GM18498 (cell line): Measurements from ENCODE around the gene KLHL3.

Experiments used
- ATAC-seq: cut with Tn5 transposase; IDR thresholded peaks from one replicate; pipeline ENCODE4 v1.9.1; 2021; ENCODE audit warnings: mild to moderate bottlenecking, moderate library complexity; ENCODE audit not compliant: unreplicated experiment

The KLHL3 gene

DNA sequence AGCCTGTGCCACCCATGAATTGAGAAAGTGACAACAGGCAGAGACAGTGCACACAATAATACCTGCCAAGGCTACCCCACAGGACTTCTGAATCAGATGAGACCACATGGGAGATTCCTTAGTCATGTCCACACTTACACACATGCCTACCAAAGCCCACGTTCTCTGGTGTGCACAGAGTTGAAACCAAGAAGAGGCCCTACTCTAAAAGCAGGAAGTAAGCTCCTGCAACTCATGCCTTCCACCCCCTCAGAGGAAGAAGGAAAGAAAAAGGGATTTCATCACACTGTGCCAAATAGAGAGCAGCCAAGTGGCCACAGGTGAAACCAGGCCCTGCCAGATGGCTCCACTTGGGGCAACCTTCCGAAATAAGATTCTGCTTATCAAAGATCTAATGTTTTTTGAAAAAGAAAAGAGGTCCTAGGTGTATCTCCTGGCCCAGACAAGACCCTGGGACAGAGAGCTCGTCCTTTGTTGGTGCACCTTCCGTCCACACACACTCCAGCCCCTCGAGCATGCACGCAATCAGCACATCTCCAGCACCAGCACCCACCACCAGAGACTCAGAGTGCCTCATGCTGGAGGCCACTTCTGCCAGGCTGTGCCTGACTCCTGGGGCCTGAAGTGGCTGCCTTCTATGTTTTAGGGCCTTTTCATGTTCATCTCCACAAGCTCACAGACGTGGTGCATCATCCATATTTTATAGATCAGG lies 122.2 kb downstream of the KLHL3 start:
- no peak for ATAC-seq

DNA sequence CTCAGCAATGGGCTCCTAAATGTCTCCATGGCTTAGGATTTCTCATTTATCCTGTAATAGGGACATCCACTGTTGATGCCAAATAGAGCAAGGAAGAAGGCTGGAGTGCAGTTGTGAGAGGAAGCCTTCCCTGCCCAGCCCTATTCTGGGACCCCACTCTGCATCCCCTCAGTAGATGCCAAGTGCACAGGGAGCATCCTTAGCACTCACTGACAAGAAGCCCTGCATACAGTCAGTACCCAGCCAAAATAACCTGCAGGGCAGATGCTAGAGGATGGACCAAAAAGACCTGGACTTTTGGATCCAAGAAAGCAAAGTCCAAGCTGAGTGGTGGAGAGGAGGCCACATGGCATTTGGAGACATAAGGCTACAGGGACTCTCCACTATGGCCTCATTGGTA lies 123.3 kb downstream of the KLHL3 start:
- ATAC-seq, result no peak

DNA sequence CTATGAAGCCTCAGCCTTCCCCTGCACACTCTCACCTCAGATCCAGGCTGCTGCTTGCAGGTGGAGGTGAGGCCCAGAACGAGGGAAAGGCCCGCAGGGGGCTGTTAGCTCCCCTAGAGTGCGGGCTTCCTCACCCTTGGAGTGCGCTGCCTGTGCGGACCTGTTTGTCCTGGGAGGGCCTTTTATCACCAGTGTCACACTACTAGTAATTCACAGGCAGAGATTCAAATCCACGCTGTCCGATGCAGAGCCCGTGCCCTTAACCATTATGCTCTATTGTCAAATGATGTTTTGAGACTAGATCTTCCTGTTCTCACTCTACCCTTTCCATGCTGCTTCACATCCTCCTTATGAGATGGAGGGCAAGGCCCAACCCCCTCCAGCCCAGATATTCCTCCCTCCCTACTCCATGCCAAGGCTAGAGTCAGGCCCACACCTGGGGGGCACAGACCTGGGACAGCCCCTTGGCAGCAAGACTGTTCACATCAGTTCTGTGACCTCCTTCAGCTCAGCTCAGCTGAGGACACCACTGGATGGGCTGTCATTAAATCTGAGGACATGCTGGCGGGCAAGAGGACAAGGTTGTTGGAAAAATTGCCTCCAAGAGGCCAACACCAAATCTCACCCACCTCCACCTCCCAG lies 124.0 kb downstream of the KLHL3 start:
- no peak for ATAC-seq

DNA sequence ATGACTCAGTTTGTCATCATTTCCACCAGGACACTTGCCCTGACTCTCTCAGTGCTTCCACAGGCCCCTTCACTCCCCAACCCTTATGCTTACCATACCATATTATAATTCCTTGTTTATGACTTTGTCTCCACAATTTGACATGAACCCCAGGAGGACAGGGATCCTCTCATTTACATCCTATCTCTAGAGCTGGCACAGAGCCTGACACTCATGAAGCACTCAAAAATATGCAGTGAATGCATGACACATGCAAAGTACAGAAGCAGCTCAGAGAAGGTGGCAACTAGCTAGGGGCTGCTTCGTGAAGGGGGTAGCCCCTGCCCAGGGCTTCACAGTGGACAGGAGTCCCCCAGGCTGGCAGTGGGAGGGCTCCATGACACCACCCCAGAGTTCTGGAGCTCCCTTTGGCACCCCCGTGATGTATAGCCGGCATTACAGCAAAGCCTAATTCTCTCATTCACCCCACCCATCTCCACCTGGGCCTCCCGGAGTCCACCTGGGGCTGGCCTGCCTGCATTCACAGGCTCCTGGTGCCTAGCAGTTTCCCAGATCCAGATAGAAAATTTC lies 124.8 kb downstream of the KLHL3 start:
- ATAC-seq, result no peak

DNA sequence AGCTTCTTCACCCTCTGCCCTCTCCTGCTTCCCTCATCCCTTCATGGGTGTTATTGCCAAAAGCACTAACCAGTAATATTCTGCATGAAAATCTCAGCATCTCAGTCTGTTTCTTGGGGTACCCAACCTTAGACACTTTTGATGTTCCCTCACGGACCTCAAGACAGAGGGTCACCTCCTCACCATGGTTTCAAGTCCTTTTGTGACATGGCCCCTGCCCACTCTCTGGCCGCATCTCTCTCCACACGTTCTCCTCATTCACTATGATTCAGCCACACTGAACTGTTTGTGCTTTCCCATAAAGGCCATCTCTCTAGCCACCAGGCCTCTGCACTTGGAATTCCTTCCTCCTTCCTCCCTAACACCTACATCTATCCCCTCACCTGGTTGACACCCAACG lies 125.3 kb downstream of the KLHL3 start:
- ATAC-seq, result no peak

DNA sequence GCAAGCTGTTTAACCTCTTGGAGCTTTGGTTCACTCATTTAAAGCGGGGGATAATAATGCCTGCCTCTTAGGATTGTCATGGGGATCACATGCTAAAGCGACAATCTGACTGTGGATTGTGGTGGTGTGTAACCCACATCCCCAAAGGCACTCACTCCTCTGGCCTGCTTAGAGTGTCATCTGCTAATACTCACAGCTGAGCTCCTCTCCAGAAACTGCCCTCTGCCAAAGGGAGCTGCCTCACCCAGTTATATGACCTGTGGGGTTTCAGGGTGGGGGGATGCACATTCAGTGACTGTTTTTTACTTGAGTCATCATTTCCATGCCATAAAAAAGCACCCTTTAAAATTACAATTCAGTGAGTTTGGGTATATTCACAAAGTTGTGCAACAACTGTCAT lies 126.8 kb downstream of the KLHL3 start:
- ATAC-seq, result no peak

DNA sequence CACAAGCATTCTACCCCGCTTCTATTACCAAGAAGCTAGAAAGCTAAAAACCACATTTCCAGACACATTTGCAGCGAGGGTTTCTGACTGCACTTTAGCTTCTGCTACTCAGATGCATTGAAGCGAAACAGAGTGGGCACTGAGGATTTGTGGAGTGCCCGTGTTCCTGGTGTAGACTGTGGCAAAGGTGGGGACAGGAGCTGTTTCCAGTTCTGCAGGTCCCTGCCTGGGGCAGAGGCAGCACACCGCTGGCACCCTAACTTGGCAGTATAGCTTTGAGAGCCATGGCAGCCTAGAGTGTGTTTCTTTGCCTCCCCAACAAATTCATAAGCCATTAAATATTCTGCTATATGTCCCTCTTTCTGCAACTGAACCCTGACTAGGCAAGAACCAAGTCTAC lies 128.1 kb downstream of the KLHL3 start:
- no peak for ATAC-seq

DNA sequence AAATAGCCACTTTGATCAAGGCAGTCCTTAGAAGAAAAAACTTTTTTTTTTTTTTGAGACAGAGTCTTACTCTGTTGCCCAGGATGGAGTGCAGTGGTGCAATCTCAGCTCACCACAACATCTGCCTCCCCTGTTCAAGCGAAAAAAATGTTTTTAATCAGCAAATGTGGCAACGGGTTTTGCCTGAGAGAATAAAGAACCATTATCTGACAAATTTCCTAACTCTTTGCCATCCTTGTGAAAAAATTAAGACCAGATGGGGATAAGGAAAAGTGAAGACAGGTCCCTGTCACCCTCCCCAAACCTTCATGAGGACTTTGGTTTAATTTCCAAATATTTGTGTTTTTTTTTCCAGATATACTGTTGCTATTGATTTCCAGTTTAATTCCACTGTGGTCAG lies 129.5 kb downstream of the KLHL3 start:
- ATAC-seq, result no peak

DNA sequence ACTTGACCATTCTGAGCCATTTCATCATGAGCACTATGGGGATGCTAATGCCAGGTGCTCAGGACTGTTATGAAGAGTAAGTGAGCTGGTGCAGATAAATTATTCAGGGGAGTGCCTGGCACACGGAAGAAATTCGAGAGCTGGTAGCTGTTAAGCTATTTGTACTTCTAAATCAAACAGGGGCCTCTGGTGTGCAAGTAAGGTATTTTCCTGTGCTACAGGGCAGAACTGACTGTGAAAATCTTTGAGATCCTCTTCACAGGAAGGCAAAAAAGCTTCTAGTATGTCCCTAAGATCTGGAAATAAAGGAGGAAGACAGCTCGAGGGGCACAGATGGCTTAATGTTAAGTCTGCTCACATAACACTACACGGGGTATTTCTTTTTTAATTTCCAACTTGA lies 130.5 kb downstream of the KLHL3 start:
- no peak for ATAC-seq

DNA sequence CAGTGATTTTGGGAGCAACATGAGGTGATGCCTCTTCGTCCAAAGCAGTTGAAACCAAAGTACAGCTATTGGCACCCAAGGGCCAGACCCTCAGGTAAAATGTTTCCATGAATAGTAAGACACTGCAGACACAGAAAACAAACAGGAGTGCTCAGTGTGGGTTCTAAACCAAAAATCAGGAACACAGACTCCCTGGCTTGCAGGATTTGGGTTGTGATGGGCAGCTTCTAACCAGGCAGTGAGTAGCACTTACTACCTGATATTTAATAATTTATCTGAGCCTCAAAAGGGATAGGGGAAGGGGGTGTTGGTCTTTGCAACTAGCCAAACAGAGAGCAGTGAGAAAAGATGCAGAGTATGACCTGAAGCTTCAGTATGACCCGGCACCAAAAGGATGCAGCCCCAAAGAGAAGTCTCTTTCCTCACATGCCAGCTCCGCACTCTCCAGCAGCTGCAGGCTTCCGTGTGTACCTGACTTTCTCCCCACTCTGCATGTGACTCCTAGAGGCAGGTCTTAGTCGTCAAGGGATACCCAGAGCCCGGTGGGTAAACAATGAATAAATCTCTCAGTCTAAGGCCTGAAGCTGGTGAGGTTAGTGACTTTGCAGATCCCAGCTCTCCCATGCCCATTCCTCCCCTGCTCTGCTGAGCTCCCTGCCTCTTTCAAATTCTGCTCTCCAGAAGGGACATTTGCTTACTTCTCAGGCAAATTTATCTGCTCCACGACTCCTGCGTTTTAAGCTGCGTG lies 131.4 kb downstream of the KLHL3 start:
- ATAC-seq, result no peak

DNA sequence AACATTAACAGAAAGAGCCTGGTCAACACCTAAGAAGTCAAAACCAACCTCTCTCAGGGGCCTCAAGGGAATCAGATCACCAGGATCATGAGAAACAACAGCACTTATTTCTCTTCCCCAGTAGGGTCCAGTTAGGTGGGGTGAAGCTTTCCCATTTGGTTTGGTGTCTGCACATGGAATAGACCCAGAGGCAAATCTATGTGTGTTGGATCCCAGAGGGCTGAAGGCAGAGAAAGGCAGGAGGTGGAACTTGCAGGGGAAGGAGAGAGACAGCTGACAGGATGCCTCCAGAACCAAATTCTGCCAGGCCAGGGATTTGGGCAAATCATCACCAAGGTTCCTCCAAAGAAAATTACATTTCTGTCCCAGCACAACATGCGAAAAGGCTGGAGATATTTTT lies 132.0 kb downstream of the KLHL3 start:
- no peak for ATAC-seq

DNA sequence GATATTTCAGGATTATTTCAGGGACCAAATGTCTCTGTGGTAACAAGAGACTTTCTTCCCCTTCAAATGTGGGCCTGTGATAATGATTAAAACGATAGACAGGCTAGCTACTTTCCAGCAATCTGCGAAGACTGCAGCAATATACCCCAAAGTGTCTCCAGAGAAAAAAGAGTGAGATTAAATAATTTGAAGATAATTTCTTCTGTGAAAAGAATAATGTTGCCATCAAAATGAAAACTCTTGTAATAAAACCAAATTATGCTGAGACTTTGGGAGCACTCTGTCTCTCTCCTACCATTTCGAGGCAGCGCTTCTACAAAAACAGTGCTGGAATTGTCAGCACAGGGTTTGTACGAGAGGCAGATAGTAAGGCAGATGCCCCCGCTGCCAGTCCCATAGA lies 132.5 kb downstream of the KLHL3 start:
- no peak for ATAC-seq

DNA sequence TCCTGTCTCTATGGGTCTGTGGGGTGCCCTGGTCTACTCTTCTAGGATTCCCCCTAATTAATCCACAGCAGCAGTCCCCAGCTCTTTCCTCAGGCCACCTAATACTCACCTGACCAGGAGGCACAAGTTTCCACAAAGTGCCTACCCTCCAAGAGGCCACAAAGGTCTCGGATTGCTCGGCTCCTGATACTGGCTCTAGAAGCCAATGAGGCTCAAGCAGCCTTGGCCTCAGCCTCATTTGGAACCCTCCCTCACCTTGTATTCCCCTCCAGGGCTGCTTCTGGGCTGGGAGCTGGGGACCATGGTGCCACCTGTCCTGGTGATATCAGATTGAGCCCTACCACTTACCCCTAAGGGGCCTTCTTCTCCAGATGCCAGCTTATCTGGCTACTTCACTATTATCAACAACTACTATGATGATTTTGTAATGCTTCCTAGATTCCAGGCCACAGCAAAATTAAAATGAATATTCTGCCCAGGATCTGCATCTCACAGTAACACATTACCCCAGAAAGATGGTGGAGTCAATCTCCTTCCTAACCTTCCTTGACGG lies 133.1 kb downstream of the KLHL3 start:
- ATAC-seq, result no peak

DNA sequence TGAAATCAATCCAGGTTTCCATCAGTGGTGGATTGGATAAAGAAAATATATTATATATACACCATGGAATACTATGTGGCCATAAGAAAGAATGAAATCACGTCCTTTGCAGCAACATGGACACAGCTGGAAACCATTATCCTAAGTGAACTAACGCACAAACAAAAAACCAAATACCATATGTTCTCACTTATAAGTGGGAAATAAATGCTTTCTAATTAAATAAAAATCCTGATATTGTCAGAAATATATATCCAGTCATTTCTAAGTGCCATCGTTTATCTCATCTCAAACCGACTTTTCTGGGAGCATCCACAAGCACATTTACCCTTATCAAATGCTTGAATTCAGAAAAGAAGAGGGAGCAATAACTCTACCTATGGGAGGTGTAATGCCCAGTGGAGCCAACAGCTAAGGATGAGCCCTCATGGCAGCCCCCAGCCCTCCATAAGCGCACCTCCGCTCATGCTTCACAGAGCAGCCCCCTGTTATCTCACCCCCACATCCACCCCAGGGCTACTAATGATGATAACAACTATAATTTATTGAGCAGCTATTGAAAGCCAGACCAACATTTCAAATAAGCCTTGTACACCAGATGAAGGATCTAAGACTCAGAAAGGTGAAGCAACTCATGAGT lies 135.0 kb downstream of the KLHL3 start:
- ATAC-seq, result no peak

DNA sequence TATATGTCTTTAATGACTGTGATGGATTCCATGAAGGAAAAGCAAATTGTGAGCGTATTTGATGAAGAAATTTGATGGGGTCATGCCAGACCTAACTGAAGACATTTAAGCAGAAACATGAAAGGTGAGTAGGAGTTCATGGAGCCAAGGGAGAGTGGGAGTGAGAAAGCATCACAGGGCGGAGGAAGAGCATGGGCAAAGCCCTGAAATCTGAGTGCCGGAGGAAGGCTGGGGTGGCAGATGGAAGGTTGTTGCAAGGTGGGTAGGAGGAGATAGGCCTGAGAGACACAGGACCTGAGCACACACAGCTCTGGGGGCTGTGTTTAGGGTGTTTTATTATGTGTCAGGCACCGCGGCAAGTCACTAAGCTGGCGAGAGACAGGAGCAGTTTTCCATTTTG lies 136.4 kb downstream of the KLHL3 start:
- no peak for ATAC-seq

DNA sequence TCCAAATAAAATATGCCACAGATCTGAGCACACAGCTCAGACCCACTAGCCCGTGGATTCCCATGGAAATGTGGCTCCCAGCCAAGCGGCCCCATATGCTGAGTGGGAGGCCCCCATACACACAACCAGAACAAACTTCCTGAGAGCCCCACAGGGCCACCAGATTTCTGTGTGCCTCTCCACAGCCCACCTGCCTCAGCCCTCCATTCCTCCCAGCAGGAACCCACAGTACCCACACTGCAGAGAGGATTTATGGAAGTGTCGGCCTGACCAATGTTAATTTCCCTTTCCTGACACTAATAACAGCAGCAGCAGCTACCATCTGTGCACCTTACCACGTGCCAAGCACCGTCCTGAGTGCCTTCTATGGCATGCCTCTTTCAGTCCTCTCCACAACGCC lies 137.5 kb downstream of the KLHL3 start:
- ATAC-seq, result no peak

DNA sequence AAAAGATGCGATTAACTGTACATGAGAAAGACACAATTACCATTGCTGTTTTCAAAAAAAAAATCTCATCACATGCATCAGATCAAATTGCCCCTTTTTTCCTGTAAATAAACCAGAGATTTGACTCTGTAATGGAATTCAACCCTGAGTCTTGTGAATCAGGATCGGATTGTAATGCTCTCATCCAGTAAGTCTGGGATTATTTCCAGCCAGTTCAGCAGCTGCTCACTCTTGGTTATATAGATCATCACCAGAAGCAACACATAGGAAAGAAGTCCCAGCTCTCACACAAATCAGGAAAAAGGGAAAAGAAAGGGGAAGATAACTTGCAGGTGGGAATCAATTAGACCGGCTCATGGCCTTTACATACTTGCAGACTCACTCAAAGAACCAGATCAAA lies 138.9 kb downstream of the KLHL3 start:
- ATAC-seq, result no peak

DNA sequence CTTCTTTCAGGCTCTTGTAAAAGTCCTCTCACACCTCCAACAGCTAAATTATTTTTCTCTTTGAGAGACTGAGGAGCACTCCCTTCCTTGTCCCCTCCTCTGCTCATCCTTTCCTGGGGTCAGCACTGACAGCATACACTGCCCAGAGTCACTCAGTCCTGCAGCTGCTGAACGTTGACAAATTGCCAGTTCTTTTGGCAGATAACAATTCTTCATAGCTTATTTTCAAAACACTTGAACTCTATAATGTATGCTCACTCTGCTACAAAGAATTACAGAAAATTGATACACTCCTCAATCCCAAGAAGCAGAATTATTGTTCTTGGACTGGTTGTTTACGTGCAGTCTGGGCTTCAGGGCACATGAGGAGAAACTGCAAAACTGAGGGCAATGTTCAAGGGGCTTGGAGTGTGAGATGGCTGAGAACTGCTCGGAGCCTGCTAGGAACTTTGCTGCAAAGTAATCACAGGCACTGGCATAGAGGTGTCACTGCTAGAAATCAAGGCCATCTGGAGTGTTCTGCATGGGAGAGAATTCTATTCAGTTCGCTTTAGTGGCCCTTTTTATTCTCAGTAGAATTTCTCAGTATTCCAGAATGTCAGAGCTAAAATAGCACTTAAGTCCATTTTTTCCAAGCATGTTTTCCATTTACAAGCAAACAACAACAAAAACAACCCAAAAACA lies 140.4 kb downstream of the KLHL3 start:
- no peak for ATAC-seq

DNA sequence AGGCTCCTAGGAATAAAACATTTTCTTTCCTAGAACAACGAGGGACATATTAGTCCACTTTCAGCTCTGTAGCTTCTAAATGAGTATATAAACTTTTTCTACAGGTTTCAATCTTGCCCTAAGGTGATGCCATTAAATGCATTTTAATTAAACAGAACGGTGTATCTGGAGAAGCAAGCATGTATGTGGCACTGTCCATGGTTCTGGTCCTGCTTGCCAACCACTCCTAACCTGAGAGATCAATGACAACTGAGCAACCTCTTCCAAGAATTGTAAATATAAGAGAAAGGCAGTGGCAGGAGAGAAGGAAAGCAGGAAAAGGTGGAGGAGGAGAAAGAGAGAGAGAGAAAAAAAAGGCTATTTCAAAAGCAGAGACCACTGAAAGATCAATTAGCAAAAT lies 141.2 kb downstream of the KLHL3 start:
- no peak for ATAC-seq

DNA sequence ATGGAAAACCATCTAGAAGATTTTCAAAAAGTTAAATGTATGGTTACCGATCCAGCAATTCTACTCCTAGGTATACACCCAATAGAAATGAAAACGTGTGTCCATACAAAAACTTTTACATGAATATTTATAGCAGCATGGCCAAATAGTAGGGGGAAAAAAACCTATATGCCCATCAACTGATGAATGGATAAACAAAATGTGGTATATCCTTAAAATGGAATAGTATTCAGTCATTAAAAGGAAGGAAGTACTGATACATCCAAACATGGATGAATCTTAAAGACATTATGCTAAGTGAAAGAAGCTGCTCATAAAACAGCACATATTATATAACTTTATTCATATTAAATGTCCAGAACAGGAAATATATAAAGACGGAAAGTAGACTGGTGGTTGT lies 143.6 kb downstream of the KLHL3 start:
- no peak for ATAC-seq

DNA sequence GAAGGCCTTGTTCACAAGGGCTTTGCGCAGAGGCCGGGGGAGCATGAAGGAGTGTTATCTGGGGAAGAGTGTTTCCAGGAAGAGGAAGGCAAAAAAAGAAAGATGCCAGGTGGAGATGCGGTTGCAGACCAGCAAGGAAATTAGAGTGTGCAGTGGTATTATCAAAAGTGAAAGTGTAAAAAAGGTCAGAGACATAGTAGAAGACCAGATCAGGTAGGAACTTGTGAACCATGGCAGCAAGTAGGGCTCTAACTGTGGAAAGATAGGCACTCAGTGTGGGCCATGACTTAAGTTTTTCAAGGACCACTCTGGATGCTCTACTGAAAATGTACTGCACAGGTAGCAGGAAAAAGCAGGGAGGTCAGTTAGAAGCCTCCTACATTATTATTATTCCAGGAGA lies 146.7 kb downstream of the KLHL3 start:
- peak; percentile 78 for ATAC-seq
